Neutrophil (primary cell): Measurements from ENCODE around the gene OIT3.
A peak's percentile ranks its signal among the peaks of the same experiment; 100 is the strongest.

Experiments
- H3K27ac ChIP-seq: fragments of 200-600 bp; sonication (generic); 2 replicates; pipeline ENCODE4 v1.5.1; 2016; ENCODE audit warnings: mild to moderate bottlenecking, moderate library complexity
- H3K27me3 ChIP-seq: fragments of 200-600 bp; sonication (generic); 2 replicates; pipeline ENCODE4 v1.6.0; 2016; ENCODE audit warnings: mild to moderate bottlenecking
- H3K36me3 ChIP-seq: fragments of 200-600 bp; sonication (generic); 2 replicates; pipeline ENCODE4 v1.5.1; 2017
- H3K4me1 ChIP-seq, 2 experiments: fragments of 200-600 bp in 1 of 2; sonication (generic) in 1 of 2; 1 replicate in 1 of 2; 2 replicates in 1 of 2; pipeline versions ENCODE4 v1.5.1 to v1.6.1; 2013 to 2016; ENCODE audit warnings: low read depth in 1 of 2, low read length in 1 of 2, mild to moderate bottlenecking in 1 of 2, moderate library complexity in 1 of 2; ENCODE audit not compliant: control insufficient read depth in 1 of 2, insufficient read depth in 1 of 2
- H3K4me3 ChIP-seq, 2 experiments: fragments of 200-600 bp in 1 of 2; sonication (generic) in 1 of 2; 1 replicate in 1 of 2; 2 replicates in 1 of 2; pipeline ENCODE4 v1.5.1; 2013 to 2016; ENCODE audit warnings: low read depth in 1 of 2, low read length in 1 of 2, mild to moderate bottlenecking in 1 of 2, moderate library complexity in 1 of 2
- H3K9me3 ChIP-seq: fragments of 200-600 bp; sonication (generic); 2 replicates; pipeline ENCODE4 v1.5.1; 2016
- TF ChIP-seq, protein P1 (sequence below): fragments of 200-600 bp; sonication (generic); IDR thresholded peaks from 2 replicates; pipeline ENCODE4 v1.5.1; 2016; ENCODE audit warnings: antibody characterized with exemption

Gene OIT3

DNA sequence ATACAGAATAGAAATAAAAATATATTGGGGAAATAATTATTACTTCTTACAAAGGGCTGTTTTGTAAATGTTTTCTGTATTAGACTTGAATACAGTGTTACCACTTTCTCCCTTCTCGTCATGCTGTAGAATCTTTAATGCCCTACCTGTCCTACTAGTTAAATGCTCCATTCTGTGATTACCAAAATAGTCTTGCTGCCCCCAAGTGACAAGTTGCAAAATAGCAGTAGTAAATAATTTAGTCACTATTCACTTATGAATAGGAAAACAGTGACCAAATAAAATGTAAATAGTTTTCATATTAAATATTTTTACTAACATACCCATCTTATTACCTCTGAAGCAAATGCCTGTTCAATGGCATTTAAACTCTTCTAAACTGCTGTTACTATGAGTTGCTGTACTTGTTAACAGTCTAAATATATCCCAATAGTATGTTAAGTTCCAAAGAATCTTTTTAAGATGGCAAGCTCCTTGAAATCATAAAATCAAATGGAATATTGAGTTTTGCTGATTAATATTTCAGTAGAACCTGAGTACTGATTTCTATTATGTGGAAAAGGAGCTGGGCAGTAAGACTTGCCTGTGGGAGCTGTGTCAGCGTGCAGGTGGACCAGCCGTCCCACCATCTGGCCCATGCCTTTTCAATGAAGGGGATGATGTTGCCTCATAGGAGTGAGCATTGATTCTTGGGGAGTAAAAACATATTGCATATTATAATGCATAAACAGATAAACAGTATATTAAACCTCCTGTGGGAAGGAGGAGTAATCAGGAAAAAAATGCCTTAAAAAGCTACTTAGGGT, 18.1 kb upstream of the OIT3 start:
- no peaks in the 10 kb centered on the region for H3K4me1 ChIP-seq
- peaks cover 52% of the 10 kb centered on the region for H3K36me3 ChIP-seq
- H3K27ac ChIP-seq = no peak overlapping the region
- TF ChIP-seq, protein P1, sequence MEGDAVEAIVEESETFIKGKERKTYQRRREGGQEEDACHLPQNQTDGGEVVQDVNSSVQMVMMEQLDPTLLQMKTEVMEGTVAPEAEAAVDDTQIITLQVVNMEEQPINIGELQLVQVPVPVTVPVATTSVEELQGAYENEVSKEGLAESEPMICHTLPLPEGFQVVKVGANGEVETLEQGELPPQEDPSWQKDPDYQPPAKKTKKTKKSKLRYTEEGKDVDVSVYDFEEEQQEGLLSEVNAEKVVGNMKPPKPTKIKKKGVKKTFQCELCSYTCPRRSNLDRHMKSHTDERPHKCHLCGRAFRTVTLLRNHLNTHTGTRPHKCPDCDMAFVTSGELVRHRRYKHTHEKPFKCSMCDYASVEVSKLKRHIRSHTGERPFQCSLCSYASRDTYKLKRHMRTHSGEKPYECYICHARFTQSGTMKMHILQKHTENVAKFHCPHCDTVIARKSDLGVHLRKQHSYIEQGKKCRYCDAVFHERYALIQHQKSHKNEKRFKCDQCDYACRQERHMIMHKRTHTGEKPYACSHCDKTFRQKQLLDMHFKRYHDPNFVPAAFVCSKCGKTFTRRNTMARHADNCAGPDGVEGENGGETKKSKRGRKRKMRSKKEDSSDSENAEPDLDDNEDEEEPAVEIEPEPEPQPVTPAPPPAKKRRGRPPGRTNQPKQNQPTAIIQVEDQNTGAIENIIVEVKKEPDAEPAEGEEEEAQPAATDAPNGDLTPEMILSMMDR = no peak
- no peaks in the 10 kb centered on the region for H3K9me3 ChIP-seq
- no peaks in the 10 kb centered on the region for H3K27me3 ChIP-seq
- H3K4me3 ChIP-seq = no peak overlapping the region

- Histone ChIP-seq H3K9me3 (no peaks in the 10 kb centered on the region), H3K36me3 (peaks cover 42% of the 10 kb centered on the region), H3K27me3 (no peaks in the 10 kb centered on the region), H3K27ac (no peak overlapping the region), H3K4me3 (no peak overlapping the region), H3K4me1 (no peaks in the 10 kb centered on the region)
- TF ChIP-seq, protein P1 = no peak
Observed at GRCh38 chr10:72879245-72879644, 14.3 kb upstream of the OIT3 start.

GRCh38 chr10:72881291-72881690, 12.2 kb upstream of the OIT3 start:
- Histone ChIP-seq H3K27me3 (no peaks in the 10 kb centered on the region), H3K9me3 (no peaks in the 10 kb centered on the region), H3K4me1 (peaks cover under 1 to 2% of the 10 kb centered on the region in 2 experiments), H3K36me3 (peaks cover 54% of the 10 kb centered on the region), H3K4me3 (no peak overlapping the region), H3K27ac (no peak overlapping the region)
- TF ChIP-seq, protein P1 = no peak

DNA sequence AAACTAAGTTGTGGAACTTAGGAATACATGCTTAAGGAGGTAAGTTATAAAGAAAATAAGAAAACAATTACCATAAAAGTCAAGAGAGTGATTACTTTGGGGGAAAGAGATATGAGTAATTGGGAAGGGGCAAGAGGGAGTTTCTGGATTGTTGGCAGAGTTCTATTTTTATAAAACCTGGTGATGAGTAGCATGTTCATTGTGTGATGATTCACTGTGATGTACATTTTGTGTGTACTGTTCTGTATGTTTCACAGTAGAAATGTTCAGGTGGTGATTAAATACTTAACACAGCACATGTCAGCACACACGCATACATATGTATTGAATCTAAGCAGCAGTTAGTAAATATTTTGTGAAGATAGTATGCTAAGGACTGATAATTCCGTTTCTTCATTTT, 9.7 kb upstream of the OIT3 start:
- Histone ChIP-seq H3K36me3 (peaks cover 52% of the 10 kb centered on the region), H3K27ac (no peak overlapping the region), H3K4me3 (no peak overlapping the region), H3K4me1 (peaks cover 14 to 16% of the 10 kb centered on the region in 2 experiments), H3K9me3 (no peaks in the 10 kb centered on the region), H3K27me3 (no peaks in the 10 kb centered on the region)
- TF ChIP-seq, protein P1 = no peak

DNA sequence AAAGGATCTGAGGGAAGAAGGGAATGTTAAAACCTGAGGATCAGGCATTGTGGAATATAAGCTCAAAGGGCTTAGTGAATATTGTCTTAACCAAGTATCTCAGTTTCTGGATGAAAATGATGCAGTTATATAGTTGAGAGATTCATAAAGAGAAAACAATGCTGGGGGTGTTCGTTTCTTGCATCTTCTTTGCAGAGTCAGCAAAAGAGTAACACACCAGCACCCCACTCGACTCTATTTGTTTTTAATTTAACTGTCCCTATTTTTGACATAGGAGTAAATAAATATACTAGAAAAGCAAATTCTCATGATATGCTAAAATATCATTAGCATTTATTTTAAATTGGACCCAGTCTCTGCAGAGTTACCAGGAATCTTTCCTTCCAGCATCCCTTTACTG, 7.6 kb upstream of the OIT3 start:
- Histone ChIP-seq H3K27me3 (no peaks in the 10 kb centered on the region), H3K4me1 (peaks cover 14 to 16% of the 10 kb centered on the region in 2 experiments), H3K9me3 (no peaks in the 10 kb centered on the region), H3K27ac (peak overlapping the region; percentile 76), H3K36me3 (peaks cover 53% of the 10 kb centered on the region), H3K4me3 (no peak overlapping the region)
- TF ChIP-seq, protein P1 = no peak
